A172 (cell line): ENCODE measurements around the gene OTOG. TPM values are rescaled to one million over a fixed set of nuclear protein-coding genes. Genes with fewer than 3 reads are reported as not detected.
A peak's percentile ranks its signal among the peaks of the same experiment; 100 is the strongest.

Source experiments
- DNase-seq: peaks from one replicate; pipeline ENCODE4 v3.0.0-alpha.2; 2015; ENCODE audit warnings: low spot score
- total RNA-seq: library from RNA; depleted of rRNA; stranded (reverse); fragments of >200 nt; shearing (Covaris generic); gene quantifications from 2 replicates; pipeline ENCODE4 v1.2.3, GENCODE V29; 2014

The OTOG gene
- total RNA-seq, 1 experiment from 2014 or later = not detected

DNA sequence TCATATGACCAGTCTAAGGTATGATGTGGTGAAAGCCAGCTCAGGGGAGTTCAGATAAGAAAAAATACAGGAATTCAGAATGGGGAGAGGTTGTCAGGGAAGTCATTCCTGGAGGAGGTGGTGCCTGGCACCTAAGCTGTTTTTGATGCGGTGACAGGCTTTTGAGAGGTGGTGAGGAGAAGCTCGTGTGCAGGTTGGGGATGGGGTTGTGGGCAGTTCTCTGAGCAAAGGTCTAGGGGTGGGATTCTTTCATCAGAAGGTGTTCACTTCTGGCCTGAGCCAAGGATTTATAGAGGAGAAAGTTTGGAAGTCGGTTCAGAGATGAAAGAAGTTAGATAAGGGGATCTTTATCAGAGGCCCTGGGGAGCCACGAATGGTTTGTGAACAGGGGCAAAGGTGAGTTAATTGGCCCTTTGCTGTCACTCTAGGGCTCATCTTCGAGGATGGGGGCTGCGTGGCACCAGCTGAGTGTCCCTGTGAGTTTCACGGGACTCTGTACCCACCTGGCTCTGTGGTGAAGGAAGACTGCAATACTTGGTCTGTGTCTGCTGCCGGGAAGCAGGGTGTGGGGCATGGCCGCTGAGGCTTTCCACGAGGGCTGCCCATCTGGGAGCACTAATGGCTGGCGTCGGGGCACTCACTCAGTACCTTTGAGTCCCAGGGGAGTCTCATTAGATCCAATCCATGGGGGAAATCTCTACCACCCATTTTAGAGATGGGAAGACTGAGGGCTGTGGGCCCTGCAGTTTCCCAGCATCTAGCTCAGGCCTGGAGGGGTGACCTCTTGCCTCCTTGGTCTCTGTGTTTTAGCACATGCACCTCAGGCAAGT, 13.4 kb downstream of the OTOG start:
- DNase-seq = no peak

DNA sequence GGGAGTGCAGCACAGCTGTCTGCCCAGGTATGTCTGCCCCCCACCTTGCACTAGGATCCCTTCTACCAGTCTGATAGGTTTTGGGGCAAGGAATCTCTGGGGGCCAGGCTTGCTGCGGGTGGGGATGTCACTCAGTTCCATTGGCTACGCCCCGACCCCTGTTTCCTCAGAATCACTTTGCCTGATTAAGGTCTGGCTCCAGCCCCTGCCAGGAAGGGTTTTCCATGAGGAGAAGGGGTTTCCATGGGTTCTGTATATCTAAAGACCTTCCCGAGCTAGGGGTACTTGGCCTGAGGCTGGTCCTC, 14.0 kb downstream of the OTOG start:
- no peak for DNase-seq

DNA sequence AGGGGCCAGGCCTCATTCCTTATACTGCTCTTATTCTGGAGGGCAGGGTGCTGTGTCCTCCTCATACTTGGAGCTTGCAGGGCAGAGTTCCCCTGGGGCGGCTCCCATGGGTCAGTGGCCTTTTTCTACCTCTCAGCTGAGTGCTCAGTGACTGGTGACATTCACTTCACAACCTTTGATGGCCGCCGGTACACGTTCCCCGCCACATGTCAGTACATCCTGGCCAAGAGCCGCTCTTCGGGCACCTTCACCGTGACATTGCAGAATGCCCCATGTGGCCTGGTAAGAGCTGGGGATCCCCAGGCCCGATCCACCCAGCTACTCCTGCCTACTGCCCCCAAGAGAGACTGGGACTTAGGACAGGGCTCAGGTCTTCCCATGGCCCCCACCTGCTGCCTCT, 14.5 kb downstream of the OTOG start:
- no peak for DNase-seq

GRCh38 chr11:17563231-17563646, 16.2 kb downstream of the OTOG start:
- peak; percentile 19 for DNase-seq

DNA sequence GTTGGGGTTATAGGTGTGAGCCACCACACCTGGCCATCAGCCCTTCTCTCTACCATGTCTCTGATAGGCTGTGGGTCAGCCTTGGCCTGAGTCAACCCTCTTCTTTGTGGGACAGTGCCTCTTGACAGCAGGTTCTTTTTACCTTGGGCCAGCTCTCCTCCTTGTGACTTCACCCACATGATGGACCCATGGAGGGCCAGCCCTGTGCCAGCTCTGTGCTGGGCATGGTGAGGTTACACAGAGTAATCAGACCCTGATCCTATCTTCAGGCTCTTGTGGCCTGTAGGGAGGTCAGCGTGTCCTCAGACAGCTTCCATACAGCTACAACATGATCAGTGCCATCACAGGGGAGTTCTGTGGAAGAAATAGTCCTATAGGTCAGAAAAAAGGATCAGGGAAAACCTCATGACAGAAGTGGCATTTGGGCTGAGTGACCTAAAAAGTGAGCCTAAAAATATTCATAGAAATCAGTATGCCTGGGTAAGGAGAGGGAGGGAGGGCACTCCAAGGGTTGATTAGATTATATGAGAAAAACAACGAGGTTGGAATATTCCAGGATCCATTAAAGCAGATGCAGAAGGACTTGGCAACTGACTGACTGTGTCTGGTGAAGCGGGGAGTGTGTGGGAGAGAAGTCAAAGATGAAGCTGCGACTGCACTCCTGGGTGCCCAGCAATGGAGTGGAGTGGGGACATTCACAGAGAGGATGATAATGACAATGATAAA, 17.1 kb downstream of the OTOG start:
- no peak for DNase-seq

DNA sequence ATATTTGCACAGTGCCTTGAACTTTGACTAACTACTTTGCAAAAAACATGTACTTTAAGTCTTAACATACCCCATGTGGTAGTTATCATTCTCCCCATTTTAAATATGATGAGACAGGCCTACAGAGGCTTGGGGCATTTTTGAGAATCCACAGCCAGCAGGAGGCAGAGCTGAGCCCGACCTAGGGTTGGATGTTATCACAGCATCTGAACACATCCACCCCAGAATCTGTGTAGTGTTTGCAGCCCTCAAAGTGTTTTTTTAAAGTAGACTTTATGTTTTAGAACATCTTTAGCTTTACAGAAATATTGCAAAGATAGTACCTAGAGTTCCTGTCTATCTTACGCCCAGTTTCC, 17.6 kb downstream of the OTOG start:
- DNase-seq = no peak

DNA sequence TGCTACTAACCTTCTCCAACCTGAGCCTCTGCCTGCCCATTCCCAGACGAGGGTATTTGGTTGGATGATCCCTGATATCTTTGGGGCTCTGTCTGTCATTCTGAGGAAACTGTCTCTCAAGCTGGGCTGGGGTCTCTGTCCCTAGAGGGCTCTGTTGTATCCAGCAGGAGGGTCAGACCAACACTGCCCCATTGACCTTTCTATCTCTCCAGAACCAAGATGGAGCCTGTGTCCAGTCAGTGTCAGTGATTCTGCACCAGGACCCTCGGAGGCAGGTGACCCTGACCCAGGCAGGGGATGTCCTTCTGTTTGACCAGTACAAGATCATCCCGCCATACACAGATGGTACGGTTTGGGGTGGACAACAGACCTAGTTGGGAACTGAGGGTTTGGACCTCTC, 21.9 kb downstream of the OTOG start:
- DNase-seq = no peak

DNA sequence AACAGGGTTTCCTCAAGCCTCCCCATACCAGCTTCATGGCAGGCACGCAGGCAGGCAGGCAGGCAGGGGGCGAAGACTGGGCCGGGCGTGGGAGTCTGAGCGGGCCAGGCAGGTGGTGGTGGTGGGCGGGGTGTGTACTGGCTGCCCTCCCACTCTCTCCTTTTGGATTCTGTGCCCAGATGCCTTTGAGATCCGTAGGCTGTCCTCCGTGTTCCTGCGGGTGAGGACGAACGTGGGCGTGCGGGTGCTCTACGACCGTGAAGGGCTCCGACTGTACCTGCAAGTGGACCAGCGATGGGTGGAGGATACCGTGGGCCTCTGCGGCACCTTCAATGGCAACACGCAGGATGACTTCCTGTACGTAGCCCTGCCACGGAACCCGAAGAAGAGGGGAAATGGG, 23.0 kb downstream of the OTOG start:
- DNase-seq = no peak

DNA sequence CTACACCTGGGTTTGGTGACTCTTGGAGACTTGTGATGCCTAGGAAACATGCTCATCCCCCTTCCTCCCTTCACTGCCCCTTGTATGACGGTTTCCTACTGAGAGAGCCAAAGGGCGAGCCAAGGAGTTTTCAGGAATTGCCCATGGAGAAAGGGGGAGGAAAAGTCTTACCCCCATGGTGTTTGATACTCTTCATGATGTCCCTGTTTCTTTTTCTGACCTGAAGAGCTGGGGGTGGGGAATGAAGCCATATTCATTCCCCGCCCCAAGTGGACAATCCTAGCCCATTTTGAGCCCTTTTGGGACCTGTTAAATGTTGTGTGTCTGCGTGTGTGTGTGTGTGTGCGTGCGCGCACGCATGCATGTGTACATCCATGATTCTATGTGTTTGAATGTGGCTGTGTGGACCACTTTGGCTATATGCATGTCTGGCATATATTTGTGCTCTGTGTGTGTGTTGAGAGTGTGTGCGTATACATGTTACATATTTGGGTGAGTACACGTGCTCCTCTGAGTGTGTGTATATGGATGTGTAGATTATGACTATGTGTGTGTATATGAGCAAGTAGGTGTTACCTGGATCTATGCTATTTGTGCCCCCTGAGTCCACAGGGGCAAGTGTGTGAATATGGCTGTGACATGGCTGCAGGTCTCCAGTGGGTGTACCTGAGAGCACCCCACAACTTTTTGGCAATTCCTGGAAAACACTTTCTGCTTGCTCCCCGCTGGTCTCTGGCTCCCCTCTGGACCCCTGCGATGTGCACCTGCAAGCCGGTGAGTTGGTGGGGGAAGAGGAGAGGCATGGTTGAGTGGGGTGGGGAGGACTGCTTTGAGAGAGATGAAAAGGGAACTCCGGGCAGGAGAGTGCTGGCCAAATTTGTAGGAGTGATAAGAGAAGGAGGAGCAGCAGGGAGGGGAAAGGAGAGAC, 24.6 kb downstream of the OTOG start:
- no peak for DNase-seq

DNA sequence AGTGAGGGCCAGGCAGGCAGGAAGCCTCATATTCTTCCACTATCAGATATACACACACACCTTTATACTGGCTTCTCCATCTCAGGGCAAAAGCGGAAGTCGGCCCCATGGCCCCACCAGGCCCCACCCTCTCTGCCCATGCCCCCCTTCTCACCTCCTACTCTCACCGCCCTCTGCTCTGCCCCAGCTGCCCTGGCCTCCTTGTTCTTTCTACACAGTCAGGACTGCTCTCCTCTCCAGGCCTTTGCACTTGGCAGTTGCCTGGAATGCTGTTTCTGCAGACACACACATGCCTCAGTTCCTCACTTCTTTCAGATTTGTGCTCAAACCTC, 25.3 kb downstream of the OTOG start:
- no peak for DNase-seq

DNA sequence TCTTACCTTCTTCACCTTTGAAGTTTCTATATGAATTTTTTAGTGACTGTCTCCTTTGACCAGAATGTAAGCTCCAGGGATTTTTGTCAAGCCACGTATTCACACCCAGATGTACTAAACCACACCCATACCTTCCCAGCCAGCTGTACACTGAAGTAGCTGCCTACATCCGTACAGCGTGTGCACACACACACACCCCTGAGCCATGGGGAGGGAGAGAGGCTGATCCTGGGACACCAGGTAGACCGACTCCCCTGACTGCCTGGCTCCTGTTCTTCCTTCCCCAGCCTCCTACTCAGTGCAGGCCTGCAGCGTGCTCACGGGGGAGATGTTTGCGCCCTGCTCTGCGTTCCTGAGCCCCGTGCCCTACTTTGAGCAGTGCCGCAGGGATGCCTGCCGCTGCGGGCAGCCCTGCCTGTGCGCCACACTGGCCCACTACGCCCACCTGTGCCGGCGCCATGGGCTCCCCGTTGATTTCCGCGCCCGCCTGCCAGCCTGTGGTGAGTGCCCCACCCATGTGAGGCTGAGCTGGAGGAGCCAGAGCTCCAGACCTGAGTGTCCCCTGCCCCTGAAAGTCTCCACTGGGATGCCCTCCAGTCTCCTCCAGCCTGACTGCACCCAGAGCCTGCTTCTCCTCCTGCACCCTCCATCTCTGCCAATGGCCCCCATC, 25.9 kb downstream of the OTOG start:
- no peak for DNase-seq

DNA sequence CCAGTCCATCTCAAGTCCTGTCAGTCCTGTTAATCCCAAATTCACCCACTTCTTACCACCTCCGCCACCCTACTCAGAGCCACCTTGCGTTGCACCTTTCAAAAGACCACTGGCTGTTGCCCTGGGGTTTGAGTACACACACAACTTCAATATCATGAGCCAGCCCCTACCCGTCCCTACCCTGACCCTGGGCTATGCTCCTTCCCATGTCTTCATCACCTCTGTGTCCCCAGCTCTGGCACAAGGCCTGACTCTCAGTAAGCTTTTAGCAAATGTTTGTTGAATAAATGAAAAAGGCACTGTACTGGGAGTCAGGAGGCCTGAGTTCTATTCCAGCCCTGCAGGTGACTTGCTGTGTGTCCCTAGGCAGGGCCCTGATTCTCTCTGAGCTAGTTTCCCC, 26.5 kb downstream of the OTOG start:
- no peak for DNase-seq

DNA sequence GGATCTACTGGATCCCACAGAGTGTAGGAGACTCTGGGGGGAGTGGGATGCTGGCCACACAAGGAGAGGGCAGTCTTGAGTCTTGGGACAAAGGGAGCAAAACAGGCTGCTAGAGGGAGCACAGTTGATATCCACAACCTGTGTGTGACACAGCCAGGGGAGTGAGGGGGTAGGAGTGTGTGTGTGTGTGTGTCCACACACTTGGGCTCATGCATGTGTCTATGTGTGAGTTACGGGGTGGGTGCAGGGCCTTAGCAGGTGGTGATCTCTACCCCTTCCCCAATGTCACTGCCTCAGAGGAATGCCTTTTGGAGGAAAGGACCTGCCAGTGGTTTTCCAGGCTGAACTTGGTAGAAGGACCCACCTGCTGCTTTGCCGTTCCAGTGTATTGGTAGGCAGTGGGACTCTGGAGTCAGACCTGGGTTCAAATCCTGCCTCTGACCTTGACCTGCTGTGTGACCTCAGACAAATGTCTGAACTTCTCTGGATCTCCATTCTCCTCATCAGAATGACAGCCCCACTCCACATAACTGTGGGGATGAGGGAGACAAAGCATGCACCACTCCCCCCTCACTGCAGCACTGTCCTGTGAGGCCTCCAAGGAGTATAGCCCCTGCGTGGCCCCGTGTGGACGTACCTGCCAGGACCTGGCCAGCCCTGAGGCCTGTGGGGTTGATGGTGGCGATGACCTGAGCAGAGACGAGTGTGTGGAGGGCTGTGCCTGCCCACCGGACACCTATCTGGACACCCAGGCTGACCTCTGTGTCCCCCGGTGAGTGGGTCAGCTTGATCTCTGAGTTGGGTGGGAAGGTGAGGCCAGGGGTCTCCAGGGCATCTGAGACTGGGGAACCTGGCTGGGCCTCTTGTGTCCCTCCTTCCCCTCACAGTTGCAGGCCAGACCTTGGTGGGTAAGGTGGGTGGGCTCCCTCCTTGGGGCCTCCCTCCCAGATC, 27.4 kb downstream of the OTOG start:
- DNase-seq = no peak

DNA sequence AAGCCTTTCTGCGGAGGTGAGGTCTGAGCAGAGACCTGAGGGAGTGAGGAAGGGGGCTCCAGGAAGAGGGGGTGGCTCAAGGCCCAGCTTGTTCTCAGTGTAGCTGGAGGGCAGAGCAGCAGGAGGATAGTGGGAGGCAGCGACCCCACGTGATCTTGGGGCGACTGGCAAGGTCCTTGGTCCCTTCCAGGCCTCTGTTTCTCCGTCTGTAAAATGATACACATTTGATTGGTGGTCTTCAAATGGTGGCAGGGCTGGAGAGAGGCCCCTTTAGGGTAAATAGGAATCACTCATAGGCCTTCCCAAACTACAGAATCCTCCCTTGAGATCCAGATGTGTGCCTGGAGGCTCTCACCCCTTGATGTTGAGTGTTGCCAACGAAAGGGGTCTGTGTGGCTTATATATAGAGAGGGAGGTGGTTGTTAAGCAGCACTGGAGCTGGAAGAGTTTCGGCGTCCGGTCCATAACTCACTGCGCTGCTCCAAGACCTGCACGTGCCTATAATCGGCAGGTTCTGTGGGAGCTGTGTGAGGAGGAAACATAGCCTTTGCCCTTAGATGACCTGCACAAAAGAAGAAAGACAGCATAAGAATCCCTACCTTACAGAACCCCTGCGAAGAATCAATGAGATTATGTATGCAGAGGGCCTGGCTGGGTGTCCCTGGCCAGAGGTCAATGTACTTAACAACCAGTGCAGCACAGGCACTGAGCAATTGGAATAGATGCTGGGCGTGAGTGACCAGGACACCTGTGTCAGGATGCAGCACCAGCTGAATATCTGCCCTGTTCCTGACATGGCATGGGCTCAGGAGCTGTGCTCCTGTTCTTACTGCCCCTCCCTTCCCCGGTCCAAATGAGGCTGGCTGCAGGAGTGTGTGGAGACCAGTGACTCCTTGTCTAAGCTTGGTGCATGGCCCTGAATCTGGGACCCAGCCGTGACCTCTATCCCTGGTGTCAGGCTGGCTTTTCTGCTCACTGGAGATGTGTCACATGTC, 28.7 kb downstream of the OTOG start:
- no peak for DNase-seq

GRCh38 chr11:17578296-17578695, 31.2 kb downstream of the OTOG start:
- DNase-seq = no peak

GRCh38 chr11:17578958-17579357, 31.9 kb downstream of the OTOG start:
- DNase-seq = no peak

- no peak for DNase-seq
Observed at GRCh38 chr11:17579451-17579850, 32.4 kb downstream of the OTOG start.

DNA sequence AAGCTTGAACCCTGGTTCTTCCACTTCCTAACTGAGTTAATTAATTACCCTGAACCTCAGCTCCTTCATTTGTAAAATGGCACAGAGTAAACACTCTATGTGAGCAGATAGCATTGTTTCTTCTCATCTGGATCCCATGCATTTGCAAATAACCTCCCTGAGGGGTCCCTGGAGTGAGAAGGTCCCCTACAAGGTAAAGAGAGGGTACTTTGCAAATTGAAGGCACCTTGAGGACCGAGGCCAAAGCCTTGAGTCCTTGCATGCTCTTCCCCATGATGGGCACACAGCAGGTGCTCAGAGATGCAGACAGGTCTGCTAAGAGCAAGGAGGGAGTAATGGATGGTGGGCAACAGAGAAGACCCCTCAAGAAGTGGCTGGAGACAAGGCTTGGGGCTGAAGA, 33.2 kb downstream of the OTOG start:
- no peak for DNase-seq

DNA sequence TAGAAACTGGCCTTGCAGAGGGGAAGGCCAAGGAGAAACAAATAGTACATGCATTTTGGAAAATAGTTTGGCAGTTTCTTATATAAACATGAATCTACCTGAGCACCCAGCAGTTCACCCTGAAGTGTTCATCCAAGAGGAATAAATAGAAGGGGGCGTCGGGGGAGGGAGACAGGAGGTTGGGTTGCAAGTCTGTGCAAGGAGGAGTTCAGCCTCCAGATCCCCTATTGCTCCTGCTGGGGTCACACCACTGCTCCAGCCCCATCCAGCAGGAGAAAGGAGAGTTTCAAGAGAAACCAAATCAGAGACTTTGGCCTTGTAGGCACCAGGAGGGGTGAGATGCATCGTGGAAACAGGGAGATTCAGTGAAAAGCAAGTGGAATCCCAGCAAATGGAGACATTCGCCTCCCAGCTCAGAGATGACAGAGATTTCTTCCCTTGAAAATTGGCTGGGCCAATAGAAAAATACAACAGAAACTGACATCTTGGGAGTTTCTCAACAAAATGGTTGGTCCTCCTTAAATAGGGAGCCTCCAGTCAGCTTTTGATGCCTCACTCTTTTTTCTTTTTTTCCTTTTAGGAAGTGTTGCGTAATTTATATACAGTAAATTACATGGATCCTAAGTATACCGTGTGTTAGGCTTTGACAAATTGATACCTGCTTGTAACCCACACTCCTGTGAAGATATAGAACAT, 34.1 kb downstream of the OTOG start:
- DNase-seq = no peak
